Measurements from ENCODE around the gene CSNK2A1.
"Not testable (repeated sequence)": the region's sequence is repeated elsewhere in the genome, so short reads cannot be mapped to it uniquely, and the experiment has no call there.

CSNK2A1 gene

GRCh38 chr20:531608-532007 is 12.0 kb downstream of the CSNK2A1 start:
- DNase-seq = no peak

- no peak for DNase-seq
Measured at GRCh38 chr20:530321-530720, 13.3 kb downstream of the CSNK2A1 start.

- no peak for DNase-seq
Measured at GRCh38 chr20:528923-529604, 14.5 kb downstream of the CSNK2A1 start.

GRCh38 chr20:527571-527886 is 16.1 kb downstream of the CSNK2A1 start:
- no peak for DNase-seq

GRCh38 chr20:521860-522259 is 21.7 kb downstream of the CSNK2A1 start:
- DNase-seq = no peak

GRCh38 chr20:519999-520398 is 23.6 kb downstream of the CSNK2A1 start:
- no peak for DNase-seq

GRCh38 chr20:517221-517620 is 26.4 kb downstream of the CSNK2A1 start:
- DNase-seq = no peak

GRCh38 chr20:516799-517198 is 26.8 kb downstream of the CSNK2A1 start:
- DNase-seq = no peak

GRCh38 chr20:515696-516095 is 27.9 kb downstream of the CSNK2A1 start:
- DNase-seq = no peak

- DNase-seq = no peak
Measured at GRCh38 chr20:513429-513828, 30.2 kb downstream of the CSNK2A1 start.

- DNase-seq = not testable (repeated sequence)
Measured at GRCh38 chr20:510328-511057, 33.1 kb downstream of the CSNK2A1 start.

- DNase-seq = not testable (repeated sequence)
Measured at GRCh38 chr20:508364-508787, 35.2 kb downstream of the CSNK2A1 start.

GRCh38 chr20:507761-508332 is 35.7 kb downstream of the CSNK2A1 start:
- no peak for DNase-seq

- DNase-seq = no peak
Measured at GRCh38 chr20:507006-507758, 36.4 kb downstream of the CSNK2A1 start.

GRCh38 chr20:504632-505075 is 38.9 kb downstream of the CSNK2A1 start:
- no peak for DNase-seq

- DNase-seq = no peak
Measured at GRCh38 chr20:503048-503737, 40.4 kb downstream of the CSNK2A1 start.

- no peak for DNase-seq
Measured at GRCh38 chr20:497979-498378, 45.6 kb downstream of the CSNK2A1 start.

- no peak for DNase-seq
Measured at GRCh38 chr20:496126-496696, 47.4 kb downstream of the CSNK2A1 start.

- no peak for DNase-seq
Measured at GRCh38 chr20:492159-492558, 51.4 kb downstream of the CSNK2A1 start.

- no peak for DNase-seq
Measured at GRCh38 chr20:487655-488054, 55.9 kb downstream of the CSNK2A1 start.

- no peak for DNase-seq
Measured at GRCh38 chr20:483815-484644, 59.6 kb downstream of the CSNK2A1 start.

- DNase-seq = no peak
Measured at GRCh38 chr20:481167-481566, 62.4 kb downstream of the CSNK2A1 start.
